H1 (cell line): ENCODE data around the gene OR51B2. TPM values are rescaled to one million over a fixed set of nuclear protein-coding genes. Genes with fewer than 3 reads are reported as not detected.

ENCODE experiments used
- CTCF ChIA-PET: fragments of 300-600 bp; sonication (Branson Sonifier 250); formaldehyde crosslinking; loops from one replicate; lab custom pipeline; 2021; ENCODE audit not compliant: partially characterized antibody; lab: Charles Lee
- POLR2A ChIA-PET: fragments of 300-600 bp; sonication (Branson Sonifier 250); formaldehyde crosslinking; loops from one replicate; lab custom pipeline; 2021; ENCODE audit warnings: inconsistent platforms; ENCODE audit not compliant: partially characterized antibody; lab: Charles Lee
- DNase-seq, 2 experiments: peaks; one replicate each; pipeline versions ENCODE4 v3.0.0 to v3.0.0-alpha.2; 2010 to 2022; ENCODE audit warnings: low spot score in 2 of 2, low read depth in 1 of 2, mixed read lengths in 1 of 2
- FAIRE-seq: peaks from 2 replicates; lab custom pipeline; 2011; peaks lifted over from hg19 to GRCh38; lab: Jason Lieb, UNC
- H2AFZ ChIP-seq: 2 replicates; pipeline ENCODE4 v1.8.1; 2012; ENCODE audit warnings: low read length, inconsistent platforms
- H2AK5ac ChIP-seq: 2 replicates; pipeline ENCODE4 v1.6.1; 2013; ENCODE audit warnings: low read depth, low read length
- H2BK120ac ChIP-seq: replicated peaks from 2 replicates; pipeline ENCODE3; 2013; ENCODE audit warnings: low read depth, low read length, inconsistent platforms
- H2BK12ac ChIP-seq: 2 replicates; pipeline ENCODE4 v1.6.1; 2013; ENCODE audit warnings: low read depth, low read length
- H2BK15ac ChIP-seq: 2 replicates; pipeline ENCODE4 v1.6.1; 2013; ENCODE audit warnings: low read length
- H2BK20ac ChIP-seq: 2 replicates; pipeline ENCODE4 v1.6.1; 2013; ENCODE audit warnings: low read length
- H2BK5ac ChIP-seq: 2 replicates; pipeline ENCODE4 v1.6.1; 2013; ENCODE audit warnings: low read depth, low read length
- H3K14ac ChIP-seq: 2 replicates; pipeline ENCODE4 v1.6.1; 2013; ENCODE audit warnings: inconsistent platforms; ENCODE audit not compliant: insufficient read length
- H3K18ac ChIP-seq: 2 replicates; pipeline ENCODE4 v1.6.1; 2013; ENCODE audit warnings: low read length; ENCODE audit errors: extremely low read depth
- H3K23ac ChIP-seq: 2 replicates; pipeline ENCODE4 v1.6.1; 2013; ENCODE audit warnings: inconsistent platforms; ENCODE audit not compliant: insufficient read length
- H3K23me2 ChIP-seq: 2 replicates; pipeline ENCODE4 v1.6.1; 2013; ENCODE audit warnings: low read depth, low read length
- H3K27ac ChIP-seq: 2 replicates; pipeline ENCODE4 v1.6.1; 2011; ENCODE audit warnings: low read depth, low read length, inconsistent platforms
- H3K27me3 ChIP-seq, 4 experiments: replicated peaks in 1 of 4; 1 replicate in 1 of 4; 2 replicates in 3 of 4; pipeline versions ENCODE4 v1.6.1 to v1.8.1; 2011 to 2013; ENCODE audit warnings: low read length in 3 of 4, mild to moderate bottlenecking in 3 of 4, inconsistent platforms in 2 of 4, mixed read lengths in 2 of 4, moderate library complexity in 1 of 4; ENCODE audit not compliant: control insufficient read depth in 3 of 4, insufficient read depth in 3 of 4; ENCODE audit errors: extremely low read depth in 1 of 4
- H3K36me3 ChIP-seq, 4 experiments: 2 replicates each; pipeline versions ENCODE4 v1.6.1 to v1.8.1; 2011 to 2013; ENCODE audit warnings: mild to moderate bottlenecking in 4 of 4, low read length in 3 of 4, moderate library complexity in 2 of 4, control low read depth in 1 of 4, inconsistent platforms in 1 of 4; ENCODE audit not compliant: insufficient read depth in 4 of 4, control insufficient read depth in 2 of 4
- H3K4ac ChIP-seq: replicated peaks from 2 replicates; pipeline ENCODE3; 2013; ENCODE audit warnings: low read length, low read depth, mixed read lengths, inconsistent platforms; ENCODE audit not compliant: insufficient read length
- H3K4me1 ChIP-seq, 4 experiments: replicated peaks in 1 of 4; 1 replicate in 1 of 4; 2 replicates in 3 of 4; pipeline versions ENCODE4 v1.6.1 to v1.8.1; 2011 to 2013; ENCODE audit warnings: low read length in 3 of 4, inconsistent platforms in 2 of 4, mixed read lengths in 1 of 4; ENCODE audit not compliant: insufficient read depth in 4 of 4, control insufficient read depth in 3 of 4
- H3K4me2 ChIP-seq, 2 experiments: 2 replicates each; pipeline versions ENCODE4 v1.6.1 to v1.8.1; 2011 to 2013; ENCODE audit warnings: low read depth in 2 of 2, low read length in 2 of 2, control low read depth in 1 of 2, inconsistent platforms in 1 of 2, mild to moderate bottlenecking in 1 of 2; ENCODE audit not compliant: insufficient read depth in 1 of 2
- H3K4me3 ChIP-seq, 4 experiments: fragments of 200-600, 300-600 bp in 1 of 4; sonication (generic), shearing (Covaris generic), sonication (Bioruptor Twin) in 1 of 4; 2 replicates each; pipeline versions ENCODE4 v1.5.1 to v1.8.1; 2011 to 2016; ENCODE audit warnings: low read length in 4 of 4, low read depth in 3 of 4, control low read depth in 2 of 4, inconsistent platforms in 2 of 4, mild to moderate bottlenecking in 2 of 4, mixed read lengths in 1 of 4, moderate library complexity in 1 of 4; ENCODE audit not compliant: insufficient read depth in 2 of 4; ENCODE audit errors: extremely low read depth in 1 of 4
- H3K56ac ChIP-seq: replicated peaks from 2 replicates; pipeline ENCODE3; 2013; ENCODE audit warnings: low read depth, mild to moderate bottlenecking, mixed read lengths, low read length, inconsistent platforms; ENCODE audit not compliant: insufficient read length
- H3K79me1 ChIP-seq: 2 replicates; pipeline ENCODE4 v1.6.1; 2013; ENCODE audit warnings: low read depth, low read length, control low read depth
- H3K79me2 ChIP-seq, 2 experiments: 2 replicates each; pipeline versions ENCODE4 v1.6.1 to v1.8.1; 2012 to 2013; ENCODE audit warnings: low read length in 2 of 2, mild to moderate bottlenecking in 2 of 2, inconsistent platforms in 1 of 2; ENCODE audit not compliant: insufficient read depth in 2 of 2, control insufficient read depth in 1 of 2
- H3K9ac ChIP-seq, 4 experiments: replicated peaks in 1 of 4; 1 replicate in 1 of 4; 2 replicates in 3 of 4; pipeline versions ENCODE4 v1.6.1 to v1.8.1; 2011 to 2013; ENCODE audit warnings: low read depth in 3 of 4, low read length in 3 of 4, control low read depth in 2 of 4, mild to moderate bottlenecking in 2 of 4, moderate library complexity in 2 of 4, inconsistent platforms in 1 of 4; ENCODE audit errors: extremely low read depth in 1 of 4
- H3K9me3 ChIP-seq, 2 experiments: 2 replicates each; pipeline versions ENCODE4 v1.6.1 to v1.8.1; 2012 to 2013; ENCODE audit warnings: mild to moderate bottlenecking in 2 of 2, moderate library complexity in 2 of 2, control low read depth in 1 of 2, inconsistent platforms in 1 of 2, low read depth in 1 of 2, low read length in 1 of 2, mixed read lengths in 1 of 2; ENCODE audit not compliant: insufficient read depth in 2 of 2
- H4K20me1 ChIP-seq, 2 experiments: replicated peaks in 1 of 2; 2 replicates each; pipeline versions ENCODE3 to v1.8.1; 2011 to 2013; ENCODE audit warnings: inconsistent platforms in 2 of 2, low read length in 2 of 2, mild to moderate bottlenecking in 1 of 2; ENCODE audit not compliant: insufficient read depth in 2 of 2, control insufficient read depth in 1 of 2
- H4K5ac ChIP-seq: 2 replicates; pipeline ENCODE4 v1.6.1; 2013; ENCODE audit warnings: low read length, low read depth, mixed read lengths, inconsistent platforms; ENCODE audit not compliant: insufficient read length
- H4K8ac ChIP-seq: 2 replicates; pipeline ENCODE4 v1.8.0; 2013; ENCODE audit warnings: mild to moderate bottlenecking, moderate library complexity, low read length, inconsistent platforms; ENCODE audit not compliant: insufficient read depth; ENCODE audit errors: extremely low read depth
- H4K91ac ChIP-seq: replicated peaks from 2 replicates; pipeline ENCODE3; 2013; ENCODE audit warnings: low read length, mixed read lengths, inconsistent platforms; ENCODE audit not compliant: insufficient read length
- BACH1 ChIP-seq: IDR thresholded peaks from 2 replicates; pipeline ENCODE4 v1.6.1; 2012; ENCODE audit warnings: low read length, improper control_type of control experiment
- BCL11A ChIP-seq, 2 experiments: IDR thresholded peaks; one replicate each; pipeline ENCODE4 v1.6.1; 2011; ENCODE audit warnings: low read depth in 2 of 2, low read length in 2 of 2, mild to moderate bottlenecking in 2 of 2
- BRCA1 ChIP-seq: IDR thresholded peaks from 2 replicates; pipeline ENCODE4 v1.6.1; 2012; ENCODE audit warnings: low read depth, low read length, improper control_type of control experiment
- EP300 ChIP-seq, 2 experiments: IDR thresholded peaks; 1 replicate in 1 of 2; 2 replicates in 1 of 2; pipeline ENCODE4 v1.6.1; 2011 to 2012; ENCODE audit warnings: low read depth in 2 of 2, low read length in 2 of 2, mild to moderate bottlenecking in 2 of 2, borderline replicate concordance in 1 of 2, inconsistent platforms in 1 of 2, moderate library complexity in 1 of 2
- GABPA ChIP-seq: IDR thresholded peaks from 2 replicates; pipeline ENCODE4 v1.6.1; 2011; ENCODE audit warnings: mild to moderate bottlenecking, low read length, moderate library complexity, borderline replicate concordance; ENCODE audit not compliant: insufficient read depth
- JUND ChIP-seq: IDR thresholded peaks from 2 replicates; pipeline ENCODE4 v1.6.1; 2011; ENCODE audit warnings: mild to moderate bottlenecking, improper control_type of control experiment, low read length
- SP1 ChIP-seq: IDR thresholded peaks from 2 replicates; pipeline ENCODE4 v1.6.1; 2011; ENCODE audit warnings: low read depth, low read length
- SRF ChIP-seq: IDR thresholded peaks from 2 replicates; pipeline ENCODE4 v1.6.1; 2011; ENCODE audit warnings: mild to moderate bottlenecking, low read depth, low read length, moderate library complexity
- TAF1 ChIP-seq: IDR thresholded peaks from 2 replicates; pipeline ENCODE4 v1.6.1; 2011; ENCODE audit warnings: mild to moderate bottlenecking, low read depth, low read length
- TAF7 ChIP-seq: optimal IDR thresholded peaks from 2 replicates; pipeline ENCODE3; 2011; ENCODE audit warnings: low read depth, mild to moderate bottlenecking, inconsistent platforms, low read length, moderate library complexity, borderline replicate concordance
- WGBS, 2 experiments: shearing (Covaris generic) in 1 of 2; methylation state at CpG; one replicate each; pipeline versions ENCODE4 v1.1.6 to v1.1.7; 2013 to 2015; ENCODE audit warnings: low lambda C conversion rate in 2 of 2, mixed read lengths in 2 of 2, inconsistent platforms in 1 of 2, low coverage in 1 of 2, missing lambda C conversion rate in 1 of 2; ENCODE audit not compliant: insufficient replicate concordance in 2 of 2, insufficient coverage in 1 of 2, insufficient read length in 1 of 2; ENCODE audit errors: extremely low coverage in 1 of 2, missing lambda C conversion rate in 1 of 2; 5-methylcytosine and 5-hydroxymethylcytosine counted together
- polyA plus RNA-seq, 7 experiments: library from polyadenylated mRNA; depleted of rRNA in 3 of 7; stranded (reverse) in 5 of 7; unstranded in 2 of 7; fragments of >200 nt in 5 of 7; fragments of 200-250 nt in 2 of 7; gene quantifications; 1 replicate in 5 of 7; 2 replicates in 1 of 7; 4 replicates in 1 of 7; pipeline versions ENCODE4 v1.2.1 to v1.2.3, GENCODE V29; 2011 to 2013; ENCODE audit warnings: missing spikeins in 2 of 7, mixed read lengths in 2 of 7
- total RNA-seq: library from RNA; stranded (reverse); fragmentation: NEBNext Ultra II Directional; extraction: Animal tissue kit (Norgen Biotek cat#: 25700); gene quantifications from 2 replicates; pipeline ENCODE4 v1.2.1, GENCODE V29; 2021

OR51B2 gene
- total and polyA plus RNA-seq, 2 of the 8 experiments (the other 6 are each of a cell fraction or from before 2014, with no cell fraction given), result not detected

DNA sequence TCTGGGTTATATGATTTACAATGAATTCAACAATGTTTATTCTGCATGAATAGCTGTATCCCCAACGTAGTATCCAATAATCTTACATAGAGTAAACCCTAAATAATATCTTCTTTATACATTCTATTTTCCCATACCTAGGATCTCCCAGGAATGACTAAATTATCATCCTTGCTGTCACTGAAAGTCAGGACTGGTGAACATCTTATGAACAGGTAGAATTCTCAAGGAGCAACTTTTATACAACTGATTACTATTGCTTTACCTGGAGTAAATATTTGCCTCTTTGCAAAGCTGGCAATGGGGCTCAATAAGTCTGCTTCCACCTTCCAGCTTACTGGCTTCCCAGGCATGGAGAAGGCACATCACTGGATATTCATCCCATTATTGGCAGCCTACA is 27.1 kb upstream of the OR51B2 start, which contains the start of gene OR51B6:
OR51B6 (plus strand) TSS at position 301 of the 400 bp plus-strand sequence; CDS start at position 301, 0 bp downstream.
- no peak within 1 kb of the TSS for H3K18ac ChIP-seq
- no peak within 1 kb of the TSS for H3K4ac ChIP-seq
- H3K36me3 ChIP-seq, result no peaks in the 10 kb centered on the region
- 79% methylated on average over 1 of the region's 1 CpG; no CpG with 5 or more reads in 1 of the 2 experiments for WGBS, 2 experiments
- H3K4me1 ChIP-seq, result peaks cover 0 to 5% (median 3%) of the 10 kb centered on the region in 4 experiments; a peak in 2 of 7 replicates
- DNase-seq (no peak), FAIRE-seq (no peak)
- TF ChIP-seq TAF1 (no peak), BCL11A (IDR thresholded peaks at IDR 0.05; ENCODE audit: low read depth in 2 of 2, low read length in 2 of 2) (no peak), TAF7 (no peak), BRCA1 (no peak), BACH1 (no peak), SRF (no peak), GABPA (no peak), JUND (no peak), EP300 (IDR thresholded peaks at IDR 0.05; ENCODE audit: borderline replicate concordance in 1 of 2, low read depth in 2 of 2, low read length in 2 of 2) (no peak), SP1 (no peak)
- H3K27me3 ChIP-seq, result no peaks in the 10 kb centered on the region
- H3K56ac ChIP-seq, result no peak within 1 kb of the TSS
- H3K4me3 ChIP-seq, result no peak within 1 kb of the TSS
- H3K9me3 ChIP-seq, result no peaks in the 10 kb centered on the region
- H3K27ac ChIP-seq, result no peak within 1 kb of the TSS
- H3K23me2 ChIP-seq, result no peaks in the 10 kb centered on the region
- no peak within 1 kb of the TSS for H2BK15ac ChIP-seq
- POLR2A ChIA-PET, result no interaction called here
- no peak within 1 kb of the TSS for H4K91ac ChIP-seq
- H4K20me1 ChIP-seq, result no peaks in the 10 kb centered on the region
- H3K79me2 ChIP-seq, result no peaks in the 10 kb centered on the region
- no peak within 1 kb of the TSS for H2BK5ac ChIP-seq
- H4K8ac ChIP-seq, result no peak within 1 kb of the TSS
- H3K4me2 ChIP-seq, result no peak within 1 kb of the TSS
- H3K9ac ChIP-seq, result no peak within 1 kb of the TSS
- no peaks in the 10 kb centered on the region for H3K79me1 ChIP-seq
- H2BK12ac ChIP-seq, result no peak within 1 kb of the TSS
- no peak within 1 kb of the TSS for H2AFZ ChIP-seq
- no peak within 1 kb of the TSS for H2AK5ac ChIP-seq
- H3K14ac ChIP-seq, result no peak within 1 kb of the TSS
- CTCF ChIA-PET, result interaction anchor here (1.0 to 2.2 kb wide), 4 partner anchors 11 to 25 kb away, joined by 3 to 6 read pairs (median 4); no protein-coding TSS in a partner anchor
- H4K5ac ChIP-seq, result no peak within 1 kb of the TSS
- no peak within 1 kb of the TSS for H2BK20ac ChIP-seq
- H2BK120ac ChIP-seq, result no peak within 1 kb of the TSS
- H3K23ac ChIP-seq, result no peak within 1 kb of the TSS
